Activated CD8-positive, alpha-beta T cell treated with anti-CD3 and anti-CD28 coated beads, Interleukin-2, amount 10 ng/mL, durations not matched to agents 7 days and 5 days (primary cell): ENCODE data around the gene EXOSC10. TPM values are rescaled to one million over a fixed set of nuclear protein-coding genes. Genes with fewer than 3 reads are reported as not detected.
A peak's percentile ranks its signal among the peaks of the same experiment; 100 is the strongest.
"Not testable (repeated sequence)": the region's sequence is repeated elsewhere in the genome, so short reads cannot be mapped to it uniquely, and the experiment has no call there.

Experiments
- ATAC-seq: fragments of 150-1000 bp; cut with Tn5 transposase; one replicate; pipeline ENCODE4 v1.10.0; 2021; ENCODE audit warnings: moderate library complexity
- CTCF ChIA-PET: fragments of 350-600 bp; sonication (Branson Sonifier 250); formaldehyde crosslinking; loops from one replicate; lab custom pipeline; 2021; ENCODE audit warnings: antibody characterized with exemption; lab: Charles Lee
- POLR2A ChIA-PET: fragments of 350-600 bp; sonication (Branson Sonifier 250); formaldehyde crosslinking; loops from one replicate; lab custom pipeline; 2021; ENCODE audit warnings: antibody characterized with exemption; lab: Charles Lee
- DNase-seq: peaks from one replicate; pipeline ENCODE4 v3.0.0-alpha.2; 2020
- H3K27ac Mint-ChIP-seq: one replicate; pipeline ENCODE4 v1.8.0; 2021; ENCODE audit warnings: mild to moderate bottlenecking, mixed read lengths
- H3K27me3 Mint-ChIP-seq: one replicate; pipeline ENCODE4 v1.8.0; 2021; ENCODE audit warnings: low read depth, mixed read lengths
- H3K36me3 Mint-ChIP-seq: one replicate; pipeline ENCODE4 v1.8.0; 2021; ENCODE audit warnings: low read depth, mixed read lengths
- H3K4me1 Mint-ChIP-seq: one replicate; pipeline ENCODE4 v1.8.0; 2021; ENCODE audit warnings: low read depth, mixed read lengths
- H3K4me3 Mint-ChIP-seq: one replicate; pipeline ENCODE4 v1.8.0; 2021; ENCODE audit warnings: mild to moderate bottlenecking, mixed read lengths
- H3K9me3 Mint-ChIP-seq: one replicate; pipeline ENCODE4 v1.8.0; 2022; ENCODE audit warnings: mixed read lengths; ENCODE audit not compliant: insufficient read depth
- total RNA-seq, 2 experiments: library from RNA; stranded (reverse); gene quantifications; one replicate each; pipeline ENCODE4 v1.2.3, GENCODE V29; 2021

Gene EXOSC10
- total RNA-seq, 2 experiments from 2014 or later = 86.1 to 89.8 TPM

DNA sequence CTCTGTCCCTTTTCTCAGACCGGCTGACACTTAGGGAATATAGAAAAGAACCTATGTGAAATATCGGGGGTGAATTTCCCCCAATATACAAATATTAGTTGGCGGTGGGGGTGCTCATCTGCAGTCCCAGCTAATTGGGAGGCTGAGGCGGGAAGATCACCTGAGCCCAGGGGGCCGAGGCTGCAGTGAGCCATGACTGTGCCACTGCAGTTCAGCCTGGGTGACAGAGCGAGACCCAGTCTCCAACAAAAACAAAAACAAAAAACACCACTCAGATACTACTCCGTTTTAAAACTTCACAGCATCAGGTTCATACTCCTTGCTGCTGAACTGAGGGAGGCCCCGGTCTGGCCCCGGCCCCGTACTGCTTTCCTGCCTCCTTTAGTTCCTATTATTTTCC, 5.9 kb upstream of the EXOSC10 start:
- Mint-ChIP-seq H3K9me3 (no peaks in the 10 kb centered on the region), H3K4me1 (peaks cover 3% of the 10 kb centered on the region), H3K27me3 (no peaks in the 10 kb centered on the region), H3K4me3 (no peak overlapping the region), H3K36me3 (peaks cover 26% of the 10 kb centered on the region), H3K27ac (no peak overlapping the region)
- CTCF ChIA-PET = no interaction called here
- POLR2A ChIA-PET = no interaction called here
- no peak for DNase-seq
- no peak for ATAC-seq

DNA sequence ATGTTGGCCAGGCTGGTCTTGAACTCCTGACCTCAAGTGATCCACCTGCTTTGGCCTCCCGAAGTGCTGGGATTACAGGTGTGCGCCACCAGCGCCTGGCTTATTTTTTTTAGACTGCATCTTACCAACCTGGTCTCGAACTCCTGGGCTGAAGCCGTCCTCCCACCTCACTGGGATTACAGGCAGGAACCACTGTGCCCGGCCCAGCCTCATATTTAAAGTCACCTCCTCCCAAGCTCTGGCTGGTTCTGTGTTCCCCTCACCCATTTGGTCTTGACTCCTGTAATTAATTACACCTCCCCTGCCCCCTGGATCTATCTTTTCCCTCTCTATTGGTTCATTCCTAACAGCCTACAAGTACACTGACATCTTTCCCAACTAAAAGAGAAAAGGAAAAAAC, 1.7 kb upstream of the EXOSC10 start:
- Mint-ChIP-seq H3K9me3 (no peaks in the 10 kb centered on the region), H3K27ac (peak overlapping the region; percentile 10), H3K36me3 (peaks cover 15% of the 10 kb centered on the region), H3K27me3 (no peaks in the 10 kb centered on the region), H3K4me3 (no peak overlapping the region), H3K4me1 (peaks cover 13% of the 10 kb centered on the region)
- no peak for DNase-seq
- ATAC-seq = no peak
- CTCF ChIA-PET = interaction anchor here (9.3 kb wide), 1 partner anchor 65 kb away, joined by 94 read pairs; no protein-coding TSS in a partner anchor
- POLR2A ChIA-PET = no interaction called here

DNA sequence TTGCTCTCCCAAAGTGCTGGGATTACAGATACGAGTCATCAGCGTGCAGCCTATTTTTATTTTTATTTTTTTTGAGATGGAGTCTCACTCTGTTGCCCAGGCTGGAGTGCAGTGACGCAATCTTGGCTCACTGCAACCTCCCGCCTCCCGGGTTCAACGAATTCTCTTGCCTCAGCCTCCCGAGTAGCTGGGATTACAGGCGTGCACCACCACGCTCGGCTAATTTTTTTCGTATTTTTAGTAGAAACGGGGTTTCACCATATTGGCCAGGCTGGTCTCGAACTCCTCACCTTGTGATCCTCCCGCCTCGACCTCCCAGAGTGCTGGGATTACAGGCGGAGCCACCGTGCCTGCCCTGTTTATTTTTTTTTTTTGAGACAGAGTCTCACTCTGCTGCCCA, 1.1 kb upstream of the EXOSC10 start:
- H3K27ac Mint-ChIP-seq, POLR2A ChIA-PET: not testable (repeated sequence)
- H3K4me1 Mint-ChIP-seq = peaks cover 13% of the 10 kb centered on the region

DNA sequence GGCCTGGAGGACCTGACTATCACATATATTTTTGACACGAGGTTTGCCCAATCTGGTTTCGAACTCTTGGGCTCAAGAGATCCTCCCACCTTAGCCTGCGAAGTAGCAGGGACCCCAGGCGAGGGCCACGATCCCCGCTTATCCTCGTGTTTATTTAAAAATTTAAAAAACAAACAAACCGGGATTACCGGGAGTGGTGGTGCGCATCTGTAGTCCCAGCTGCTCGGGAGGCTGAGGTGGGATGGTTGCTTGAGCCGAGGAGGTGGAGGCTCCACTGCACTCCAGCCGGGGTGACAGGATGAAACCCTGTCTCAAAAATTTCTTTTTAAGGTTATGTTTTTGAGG, 452 bp upstream of the EXOSC10 start:
- H3K27ac Mint-ChIP-seq = peak overlapping the region; percentile 96
- DNase-seq (no peak), ATAC-seq (no peak)
- H3K9me3 Mint-ChIP-seq = no peaks in the 10 kb centered on the region
- CTCF ChIA-PET = interaction anchor here (0.7 to 9.3 kb wide), 4 partner anchors 22 to 63 kb away, joined by 3 to 94 read pairs (median 16); partner anchors contain the start of gene SRM
- H3K36me3 Mint-ChIP-seq = peaks cover 23% of the 10 kb centered on the region
- POLR2A ChIA-PET = interaction anchor here (0.6 to 2.2 kb wide), 10 partner anchors 8 to 173 kb away, joined by 3 to 10 read pairs (median 4); partner anchors contain the start of genes SRM and UBIAD1
- no peaks in the 10 kb centered on the region for H3K27me3 Mint-ChIP-seq
- peak overlapping the region; percentile 91 for H3K4me3 Mint-ChIP-seq
- peaks cover 13% of the 10 kb centered on the region for H3K4me1 Mint-ChIP-seq

More for the DNA sequence above, 1.1 kb upstream of the EXOSC10 start:
- not testable (repeated sequence) for H3K27me3 Mint-ChIP-seq, H3K4me3 Mint-ChIP-seq, ATAC-seq, DNase-seq, H3K9me3 Mint-ChIP-seq
- CTCF ChIA-PET = interaction anchor here (1.1 to 9.3 kb wide), 2 partner anchors 30 to 64 kb away, joined by 3 to 94 read pairs; no protein-coding TSS in a partner anchor
- peaks cover 20% of the 10 kb centered on the region for H3K36me3 Mint-ChIP-seq

DNA sequence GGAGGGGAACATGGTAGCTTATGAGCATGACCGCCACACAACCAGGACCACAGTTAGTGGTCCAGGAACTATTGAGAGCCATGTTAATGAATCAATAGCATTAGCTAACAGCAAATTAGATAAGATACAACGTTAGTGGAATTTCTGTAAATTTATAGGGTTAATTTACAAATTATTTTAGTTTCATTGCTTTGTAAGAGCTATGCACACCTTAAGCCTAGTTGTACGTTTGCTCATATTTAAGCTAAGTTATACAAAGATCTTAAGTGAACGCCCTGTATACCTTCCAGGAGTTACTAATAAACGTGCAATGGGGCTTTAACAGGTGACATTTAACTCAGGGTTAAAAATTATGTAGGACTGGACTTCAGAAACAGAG, 749 bp downstream of the EXOSC10 start:
- Mint-ChIP-seq H3K36me3 (peaks cover 23% of the 10 kb centered on the region), H3K4me3 (peak overlapping the region; percentile 91), H3K27ac (peak overlapping the region; percentile 96), H3K27me3 (no peaks in the 10 kb centered on the region), H3K9me3 (no peaks in the 10 kb centered on the region), H3K4me1 (peaks cover 13% of the 10 kb centered on the region)
- no peak for ATAC-seq
- CTCF ChIA-PET = interaction anchor here (1.1 to 9.3 kb wide), 4 partner anchors 9 to 62 kb away, joined by 5 to 94 read pairs (median 18); partner anchors contain the start of gene SRM
- no peak for DNase-seq
- POLR2A ChIA-PET = interaction anchor here (1.0 to 2.2 kb wide), 10 partner anchors 9 to 181 kb away, joined by 3 to 10 read pairs (median 3); partner anchors contain the start of genes SRM, TARDBP and UBIAD1

DNA sequence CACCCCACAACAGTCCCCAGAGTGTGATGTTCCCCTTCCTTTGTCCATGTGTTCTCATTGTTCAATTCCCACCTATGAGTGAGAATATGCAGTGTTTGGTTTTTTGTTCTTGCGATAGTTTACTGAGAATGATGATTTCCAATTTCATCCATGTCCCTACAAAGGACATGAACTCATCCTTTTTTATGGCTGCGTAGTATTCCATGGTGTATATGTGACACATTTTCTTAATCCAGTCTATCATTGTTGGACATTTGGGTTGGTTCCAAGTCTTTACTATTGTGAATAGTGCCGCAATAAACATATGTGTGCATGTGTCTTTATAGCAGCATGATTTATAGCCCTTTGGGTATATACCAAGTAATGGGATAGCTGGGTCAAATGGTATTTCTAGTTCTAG, 15.9 kb downstream of the EXOSC10 start:
- H3K27ac Mint-ChIP-seq, DNase-seq, H3K4me1 Mint-ChIP-seq, H3K9me3 Mint-ChIP-seq, CTCF ChIA-PET, H3K4me3 Mint-ChIP-seq, H3K27me3 Mint-ChIP-seq, ATAC-seq, POLR2A ChIA-PET: not testable (repeated sequence)
- peaks cover 62% of the 10 kb centered on the region for H3K36me3 Mint-ChIP-seq

DNA sequence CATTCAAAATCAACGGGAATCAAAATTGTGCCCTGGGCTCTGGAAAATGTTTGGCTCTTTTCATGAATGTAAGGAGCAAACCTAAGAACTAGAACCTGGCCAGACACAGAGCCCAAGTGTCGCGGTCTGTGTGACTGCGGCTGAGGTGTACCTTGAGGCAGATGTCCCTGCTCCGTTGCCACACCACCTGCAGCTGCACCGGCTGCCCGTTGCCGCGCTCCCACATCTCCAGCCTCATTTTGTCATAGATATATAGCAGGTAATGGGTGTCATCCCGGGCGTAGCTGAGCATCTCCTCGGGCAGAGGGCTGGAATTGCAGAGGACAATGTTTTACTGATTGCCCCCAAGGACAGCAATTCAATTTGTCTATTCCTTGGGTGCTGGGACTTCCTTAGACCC, 18.7 kb downstream of the EXOSC10 start:
- CTCF ChIA-PET = interaction anchor here (2.9 kb wide), 1 partner anchor 43 kb away, joined by 18 read pairs; no protein-coding TSS in a partner anchor
- DNase-seq = no peak
- H3K27ac Mint-ChIP-seq = no peak overlapping the region
- no peaks in the 10 kb centered on the region for H3K9me3 Mint-ChIP-seq
- H3K4me1 Mint-ChIP-seq = no peaks in the 10 kb centered on the region
- no peaks in the 10 kb centered on the region for H3K27me3 Mint-ChIP-seq
- no peak for ATAC-seq
- H3K4me3 Mint-ChIP-seq = no peak overlapping the region
- POLR2A ChIA-PET = interaction anchor here (0.9 to 1.0 kb wide), 2 partner anchors 18 to 44 kb away, joined by 3 to 4 read pairs; partner anchors contain the start of gene EXOSC10
- H3K36me3 Mint-ChIP-seq = peaks cover 58% of the 10 kb centered on the region

DNA sequence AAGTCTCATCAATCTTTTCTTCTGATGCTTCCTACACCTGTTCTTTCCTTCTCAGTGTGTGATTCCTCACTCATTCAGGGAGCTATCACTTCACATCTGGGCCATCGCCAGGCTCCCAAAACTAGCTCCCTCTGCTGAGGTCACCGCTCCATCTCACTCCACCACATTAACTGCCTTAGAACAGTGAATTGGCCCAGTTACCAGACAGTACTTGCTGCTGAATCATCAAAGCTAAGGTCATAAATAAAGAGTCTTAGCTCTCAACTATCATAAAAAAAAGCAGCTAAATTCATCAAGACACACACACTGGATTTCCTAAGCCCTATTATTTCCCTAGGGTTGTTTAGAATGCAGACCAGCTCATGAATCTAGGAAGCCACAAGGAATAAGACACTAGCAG, 21.0 kb downstream of the EXOSC10 start:
- H3K27ac Mint-ChIP-seq = peak overlapping the region; percentile 37
- POLR2A ChIA-PET = no interaction called here

DNA sequence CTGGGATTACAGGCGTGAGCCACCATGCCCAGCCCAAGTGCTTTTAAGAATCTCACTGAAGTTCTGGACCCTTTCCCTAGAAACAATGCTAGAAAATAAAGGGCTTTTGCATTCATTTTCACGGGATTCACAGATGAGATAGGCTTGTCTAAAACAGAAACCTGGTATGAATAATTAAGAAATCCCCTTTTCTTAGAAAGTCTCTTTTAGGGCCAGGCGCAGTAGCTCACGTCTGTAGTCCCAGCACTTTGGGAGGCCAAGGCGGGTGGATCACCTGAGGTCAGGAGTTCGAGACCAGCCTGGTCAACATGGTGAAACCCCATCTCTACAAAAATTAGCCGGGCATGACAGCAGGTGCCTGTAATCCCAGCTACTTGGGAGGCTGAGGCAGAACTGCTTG, 26.3 kb downstream of the EXOSC10 start:
- DNase-seq, H3K4me3 Mint-ChIP-seq, H3K27me3 Mint-ChIP-seq, ATAC-seq, H3K27ac Mint-ChIP-seq, H3K9me3 Mint-ChIP-seq: not testable (repeated sequence)
- H3K36me3 Mint-ChIP-seq = peaks cover 69% of the 10 kb centered on the region
- CTCF ChIA-PET = interaction anchor here (1.5 to 4.3 kb wide), 2 partner anchors 10 to 35 kb away, joined by 7 to 22 read pairs; no protein-coding TSS in a partner anchor
- H3K4me1 Mint-ChIP-seq = peaks cover 28% of the 10 kb centered on the region
- POLR2A ChIA-PET = interaction anchor here (1.5 kb wide), 1 partner anchor 14 kb away, joined by 3 read pairs; the partner anchor contains the start of gene SRM

More for the DNA sequence above, 21.0 kb downstream of the EXOSC10 start:
- no peaks in the 10 kb centered on the region for H3K9me3 Mint-ChIP-seq
- H3K36me3 Mint-ChIP-seq = peaks cover 53% of the 10 kb centered on the region
- H3K4me1 Mint-ChIP-seq = no peaks in the 10 kb centered on the region
- H3K4me3 Mint-ChIP-seq = no peak overlapping the region
- H3K27me3 Mint-ChIP-seq = no peaks in the 10 kb centered on the region
- ATAC-seq (no peak), DNase-seq (no peak)
- CTCF ChIA-PET = interaction anchor here (1.1 to 2.1 kb wide), 2 partner anchors 13 to 41 kb away, joined by 3 to 4 read pairs; no protein-coding TSS in a partner anchor

DNA sequence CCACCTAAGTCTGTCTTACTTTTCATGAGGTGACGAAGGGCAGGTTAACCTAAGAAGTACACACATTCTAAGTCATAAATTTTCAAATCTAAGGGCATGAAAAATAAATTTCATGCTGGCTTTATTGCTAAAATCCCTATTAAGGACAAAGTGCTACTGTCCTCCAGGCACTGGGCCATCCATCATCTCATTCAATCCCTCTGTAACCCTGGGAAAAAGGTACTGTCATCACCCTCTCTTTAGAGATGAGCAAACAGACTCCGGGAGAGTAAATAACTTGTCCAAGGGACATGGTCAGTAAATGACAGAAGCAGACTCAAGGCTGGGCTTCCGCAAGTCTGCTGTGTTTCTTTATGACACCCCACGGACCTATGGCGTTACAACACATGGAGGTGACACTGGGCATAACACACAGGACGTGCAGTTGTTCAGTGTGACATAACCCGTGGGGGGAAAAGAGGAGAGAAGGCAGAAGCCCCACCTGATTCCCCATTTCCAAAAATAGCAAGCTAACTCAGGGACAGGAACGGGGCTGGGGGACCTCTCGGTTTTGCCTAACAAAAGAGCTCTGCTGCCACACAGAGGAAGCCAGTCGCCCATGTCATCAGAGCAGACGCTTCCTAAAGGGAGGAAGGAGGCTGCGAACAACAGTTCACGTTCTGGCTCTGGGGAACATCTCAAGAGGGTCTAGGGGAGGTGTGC, 27.3 kb downstream of the EXOSC10 start:
- ChIA-PET POLR2A (interaction anchor here (1.5 kb wide), 1 partner anchor 13 kb away, joined by 3 read pairs; the partner anchor contains the start of gene SRM), CTCF (interaction anchor here (0.5 to 4.3 kb wide), 3 partner anchors 9 to 107 kb away, joined by 3 to 22 read pairs (median 7); no protein-coding TSS in a partner anchor)
- H3K4me3 Mint-ChIP-seq = no peak overlapping the region
- no peak overlapping the region for H3K27ac Mint-ChIP-seq
- no peaks in the 10 kb centered on the region for H3K9me3 Mint-ChIP-seq
- H3K4me1 Mint-ChIP-seq = peaks cover 28% of the 10 kb centered on the region
- ATAC-seq (no peak), DNase-seq (no peak)
- H3K27me3 Mint-ChIP-seq = no peaks in the 10 kb centered on the region
- H3K36me3 Mint-ChIP-seq = peaks cover 69% of the 10 kb centered on the region

DNA sequence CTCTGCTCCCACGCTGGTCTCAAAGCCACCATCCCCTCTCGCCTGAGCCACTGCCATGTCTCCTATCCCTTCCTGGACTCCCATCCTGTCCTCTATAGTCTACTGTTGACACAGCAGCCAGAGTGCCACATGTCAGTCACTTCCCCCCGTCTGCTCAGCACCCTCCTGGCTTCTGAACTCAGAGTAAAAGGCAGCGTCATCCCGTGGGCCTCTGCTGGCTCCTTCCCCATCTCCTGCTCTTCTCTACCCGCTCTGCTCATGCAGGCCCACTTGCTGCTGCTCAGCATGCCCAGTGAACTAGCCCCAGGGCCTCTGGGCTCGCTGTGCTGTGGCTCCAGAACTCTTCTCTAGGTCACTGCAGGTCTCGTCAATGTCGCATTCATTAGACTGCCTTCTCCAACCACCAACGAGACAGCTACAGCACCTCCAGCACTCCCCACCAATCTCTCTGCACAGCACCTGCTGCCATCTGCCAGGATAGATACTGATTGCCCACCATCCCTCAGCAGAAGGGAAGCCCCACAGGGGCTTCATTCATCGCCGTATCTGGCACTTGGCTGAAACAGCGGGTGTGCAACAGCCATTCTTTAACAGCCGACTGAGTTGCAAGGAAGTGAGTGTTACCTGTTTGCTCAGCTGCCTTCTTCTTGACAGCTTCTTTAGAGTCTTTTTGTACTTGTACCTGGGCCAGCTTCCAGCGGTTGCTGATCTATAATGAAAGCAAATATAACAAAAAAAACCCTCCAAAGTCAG, 28.0 kb downstream of the EXOSC10 start:
- POLR2A ChIA-PET = no interaction called here

More for the DNA sequence above, 28.0 kb downstream of the EXOSC10 start:
- Mint-ChIP-seq H3K36me3 (peaks cover 68% of the 10 kb centered on the region), H3K27ac (peak overlapping the region; percentile 12), H3K9me3 (no peaks in the 10 kb centered on the region), H3K4me1 (peaks cover 28% of the 10 kb centered on the region), H3K4me3 (no peak overlapping the region), H3K27me3 (no peaks in the 10 kb centered on the region)
- no peak for DNase-seq
- no peak for ATAC-seq
- CTCF ChIA-PET = interaction anchor here (1.2 to 2.7 kb wide), 3 partner anchors 8 to 34 kb away, joined by 3 to 23 read pairs (median 7); partner anchors contain the start of gene EXOSC10
